Amniotic epithelial cell (primary cell): ENCODE data around the gene MAP3K10.

Experiments
- DNase-seq: peaks from one replicate; pipeline ENCODE4 v3.0.0-alpha.2; 2010; ENCODE audit warnings: low read depth

The MAP3K10 gene

DNA sequence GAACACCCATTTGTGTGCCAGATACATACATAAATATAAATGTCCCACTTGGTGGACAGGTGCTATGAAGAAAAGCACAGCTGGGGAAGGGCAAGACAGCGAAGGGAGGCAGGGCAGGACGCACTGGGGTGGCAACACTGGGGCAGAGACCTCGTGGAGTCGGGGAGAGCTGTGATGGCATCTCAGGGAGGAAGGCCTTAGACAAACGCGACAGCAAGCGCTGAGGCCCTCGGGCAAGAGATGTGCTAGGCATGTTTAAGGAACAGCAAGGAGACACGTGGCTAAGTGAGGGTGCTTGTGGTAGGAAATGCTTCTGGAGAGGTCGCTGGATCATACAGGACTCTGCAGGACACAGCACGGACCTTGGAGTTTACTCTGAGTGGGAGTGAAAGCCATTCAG, 58.6 kb downstream of the MAP3K10 start:
- no peak for DNase-seq

DNA sequence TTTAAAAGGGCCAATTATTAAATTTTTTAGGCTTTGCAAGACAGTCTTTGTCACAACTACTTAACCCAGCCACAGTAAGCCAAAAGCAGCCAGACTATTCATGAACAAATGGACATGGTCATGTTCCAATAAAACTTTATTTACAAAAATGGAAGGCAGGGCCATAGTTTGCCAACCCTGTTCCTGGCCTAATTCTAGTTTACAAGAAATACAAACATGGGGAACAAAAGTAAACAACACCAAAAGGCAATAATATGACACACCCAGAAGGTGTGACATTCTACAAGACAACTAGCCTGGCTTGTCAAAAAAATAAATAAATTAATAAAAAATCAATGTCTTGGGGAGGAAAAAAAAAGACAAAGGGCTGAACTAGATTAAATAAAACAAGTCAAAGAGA, 60.0 kb downstream of the MAP3K10 start:
- DNase-seq, result no peak

DNA sequence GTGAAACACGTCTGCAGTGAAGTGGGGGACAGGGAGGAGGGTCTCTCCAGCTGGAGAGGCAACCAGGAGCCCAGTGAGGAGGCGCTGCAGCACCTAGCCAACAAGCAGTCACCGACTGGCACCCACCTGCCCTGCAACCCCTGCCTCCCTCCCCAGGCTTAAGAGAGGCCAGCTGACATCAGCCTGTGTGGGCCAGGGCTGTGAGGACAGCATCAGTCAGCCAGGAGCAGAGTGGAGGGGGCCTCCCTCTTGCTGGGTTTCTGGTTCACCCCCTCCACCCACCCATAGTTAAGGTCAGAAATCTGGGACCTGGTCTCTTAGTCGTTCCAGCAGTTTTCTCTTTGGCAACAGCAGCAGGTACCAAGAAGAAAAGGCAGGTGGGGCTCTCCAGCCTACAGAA, 60.8 kb downstream of the MAP3K10 start:
- DNase-seq, result no peak

DNA sequence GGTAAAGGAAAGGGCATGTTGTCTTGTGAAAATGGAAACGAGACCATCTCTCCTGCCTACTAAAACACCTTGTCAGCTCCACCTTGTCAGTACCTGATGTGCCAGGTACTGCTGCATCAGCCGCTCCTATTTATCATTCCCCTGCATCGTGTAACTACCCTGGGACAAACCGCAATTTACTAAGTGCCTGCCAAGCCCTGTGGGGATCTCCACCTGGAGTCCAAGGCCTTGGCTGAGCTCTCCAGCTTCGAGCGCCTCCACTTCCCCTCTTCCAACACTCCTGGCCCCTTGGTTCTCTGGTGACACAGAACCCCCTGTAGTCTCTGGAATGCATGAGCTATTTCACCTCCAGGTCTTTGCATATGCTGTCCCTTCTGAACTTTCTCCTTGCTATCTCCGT, 61.2 kb downstream of the MAP3K10 start:
- DNase-seq, result no peak

DNA sequence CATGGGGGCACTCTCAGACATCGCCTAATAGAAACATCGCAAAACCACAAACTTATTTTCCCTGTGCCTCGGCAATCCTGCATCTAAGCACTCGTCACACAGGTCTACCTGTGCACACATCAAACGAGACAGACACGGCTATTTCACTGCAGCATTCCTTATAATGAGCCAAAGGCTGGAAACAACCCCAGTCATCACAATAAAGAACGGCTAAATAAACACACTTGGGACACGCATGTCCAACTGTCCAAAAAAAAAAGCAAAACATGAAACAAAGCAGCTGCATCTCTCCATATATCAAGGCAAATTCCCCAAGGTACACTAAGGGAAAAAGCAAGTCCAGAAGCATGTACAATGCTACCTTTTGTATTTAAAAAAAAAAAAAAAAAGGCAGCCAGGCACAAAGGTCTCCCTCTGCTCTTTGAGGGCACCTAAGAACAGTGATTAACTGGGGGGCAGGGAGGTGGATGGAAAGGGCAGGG, 62.4 kb downstream of the MAP3K10 start:
- DNase-seq, result no peak

DNA sequence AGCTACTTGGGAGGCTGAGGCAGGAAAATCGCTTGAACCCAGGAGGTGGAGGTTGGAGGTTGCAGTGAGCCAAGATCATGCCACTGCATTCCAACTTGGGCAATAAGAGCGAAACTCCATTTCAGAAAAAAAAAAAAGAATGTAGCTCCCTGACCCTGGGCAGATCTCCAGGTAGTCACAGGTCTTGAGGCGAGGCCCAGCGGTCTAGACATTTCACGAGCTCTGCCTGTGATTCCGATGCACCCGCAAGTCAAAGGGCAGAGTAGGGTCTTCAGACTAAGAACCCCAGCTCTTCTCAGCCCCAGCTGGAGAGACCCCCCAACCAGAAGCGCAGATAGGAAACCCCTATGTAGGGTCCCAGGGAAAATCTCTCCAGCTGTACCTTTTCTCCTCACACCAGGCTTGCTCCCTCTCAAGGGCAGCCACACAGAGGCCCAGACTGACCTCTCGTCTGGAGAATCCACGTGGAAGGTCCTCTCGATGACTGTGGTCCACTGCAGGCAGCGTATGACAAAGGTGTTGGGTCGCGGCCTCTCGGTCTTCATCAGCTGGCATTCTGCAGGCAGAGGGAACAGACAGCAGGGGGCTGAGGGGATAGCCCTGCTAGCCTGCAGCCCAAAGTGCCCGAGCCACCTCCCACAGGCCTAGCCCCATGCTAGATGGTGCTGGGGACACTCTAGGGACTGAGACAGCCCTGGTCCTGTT, 63.6 kb downstream of the MAP3K10 start:
- no peak for DNase-seq

DNA sequence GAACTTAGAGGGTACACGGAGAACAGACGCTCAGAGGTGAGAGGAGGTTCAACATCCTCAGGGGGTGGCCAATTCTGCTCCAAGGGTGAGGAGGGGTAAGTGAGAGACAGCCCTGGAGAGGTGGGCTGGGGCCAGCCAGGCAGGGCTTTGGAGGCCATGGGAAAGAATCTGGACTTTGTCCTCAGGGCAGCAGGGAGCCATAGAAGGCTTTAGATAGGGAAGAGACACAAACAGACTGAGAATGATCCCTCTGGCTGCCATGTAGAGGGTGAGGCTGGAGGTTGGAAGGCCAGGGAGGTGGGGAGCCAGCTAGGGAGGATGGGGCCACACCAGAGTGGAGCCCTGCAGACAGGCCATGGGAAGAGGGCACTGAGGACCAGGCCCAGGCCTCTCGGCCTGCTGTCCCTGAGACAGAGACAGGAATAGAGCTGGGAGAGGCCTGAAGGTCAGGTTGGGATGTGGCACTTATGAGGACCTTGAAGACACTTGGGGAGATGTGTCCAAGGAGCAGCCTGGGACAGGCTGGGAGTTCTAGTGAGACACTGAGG, 64.5 kb downstream of the MAP3K10 start:
- DNase-seq, result no peak

DNA sequence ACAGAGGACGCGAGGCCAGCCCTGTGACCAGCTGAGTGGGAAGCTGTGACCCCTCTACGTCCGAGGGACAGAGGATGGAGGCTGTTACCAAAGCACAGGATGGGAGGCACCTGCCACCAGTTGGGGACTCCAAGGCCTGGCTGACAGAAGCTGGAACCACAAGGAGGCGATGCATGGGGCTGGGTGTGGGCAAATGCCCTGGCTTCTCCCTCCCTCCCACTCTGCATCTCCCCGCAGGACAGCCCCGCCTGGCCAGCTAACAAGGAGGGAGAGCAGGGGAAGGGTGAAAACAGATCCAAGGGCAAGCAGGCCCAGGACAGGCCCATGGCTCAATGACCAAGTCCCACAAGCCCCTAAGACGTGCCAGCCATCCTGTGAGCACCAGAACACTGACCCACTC, 65.3 kb downstream of the MAP3K10 start:
- no peak for DNase-seq

DNA sequence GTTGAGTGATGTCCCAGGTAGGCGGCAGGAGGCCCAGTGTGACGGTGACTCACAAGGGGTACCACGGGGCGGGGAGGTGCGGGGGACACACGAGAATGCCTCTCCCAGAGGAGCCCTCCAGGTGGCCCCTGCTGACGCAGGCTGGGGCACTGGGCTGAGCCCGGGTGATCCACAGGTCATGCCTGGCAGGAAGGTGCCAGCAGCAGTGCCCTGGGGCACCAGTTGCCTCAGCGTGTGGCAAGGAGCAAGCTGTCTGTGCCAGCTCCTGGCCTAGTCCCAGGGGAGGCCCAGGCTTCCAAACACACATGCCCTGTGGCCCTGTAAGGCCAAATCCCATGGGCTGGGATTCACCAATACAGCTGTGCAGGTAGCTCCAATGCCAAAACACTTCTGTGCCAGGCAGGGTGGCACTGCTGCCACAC, 65.9 kb downstream of the MAP3K10 start:
- no peak for DNase-seq

DNA sequence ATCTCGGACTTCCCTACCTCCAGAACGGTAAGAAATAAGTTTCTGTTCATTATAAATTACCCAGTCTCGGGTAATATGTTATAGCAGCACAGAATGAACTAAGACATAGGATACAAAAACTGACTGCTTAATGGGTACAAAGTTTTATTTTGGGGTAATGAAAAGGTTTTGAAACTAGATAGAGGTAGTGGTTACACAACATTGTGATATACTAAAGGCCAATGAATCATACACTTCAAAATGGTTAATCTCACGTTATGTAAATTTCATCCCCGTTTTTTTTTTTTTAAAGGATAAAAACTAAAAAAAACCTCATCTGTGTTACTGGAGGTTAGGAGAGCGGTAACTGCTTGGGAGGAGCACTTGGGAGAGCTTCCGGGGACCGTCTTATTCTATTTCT, 70.4 kb downstream of the MAP3K10 start:
- DNase-seq, result peak; percentile 17

DNA sequence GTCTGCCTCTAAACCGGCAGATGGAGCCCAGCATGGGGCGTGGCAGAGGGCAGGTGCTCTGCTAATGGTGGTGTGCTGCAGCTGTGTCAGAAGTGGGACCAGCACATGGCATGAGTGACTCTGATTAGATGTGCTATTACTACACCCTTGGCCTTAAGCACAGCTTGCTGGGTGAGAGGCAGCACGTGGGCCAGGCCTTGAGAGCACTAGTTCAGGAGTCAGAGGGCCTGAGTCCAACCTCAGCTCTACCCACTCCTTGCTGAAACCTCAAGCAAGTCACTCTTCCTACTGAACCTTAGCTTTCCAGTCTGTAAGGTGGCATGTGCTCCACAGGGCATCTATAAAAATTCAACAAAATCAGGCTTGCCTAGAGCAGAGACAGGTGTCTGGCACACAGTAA, 71.2 kb downstream of the MAP3K10 start:
- DNase-seq, result no peak

DNA sequence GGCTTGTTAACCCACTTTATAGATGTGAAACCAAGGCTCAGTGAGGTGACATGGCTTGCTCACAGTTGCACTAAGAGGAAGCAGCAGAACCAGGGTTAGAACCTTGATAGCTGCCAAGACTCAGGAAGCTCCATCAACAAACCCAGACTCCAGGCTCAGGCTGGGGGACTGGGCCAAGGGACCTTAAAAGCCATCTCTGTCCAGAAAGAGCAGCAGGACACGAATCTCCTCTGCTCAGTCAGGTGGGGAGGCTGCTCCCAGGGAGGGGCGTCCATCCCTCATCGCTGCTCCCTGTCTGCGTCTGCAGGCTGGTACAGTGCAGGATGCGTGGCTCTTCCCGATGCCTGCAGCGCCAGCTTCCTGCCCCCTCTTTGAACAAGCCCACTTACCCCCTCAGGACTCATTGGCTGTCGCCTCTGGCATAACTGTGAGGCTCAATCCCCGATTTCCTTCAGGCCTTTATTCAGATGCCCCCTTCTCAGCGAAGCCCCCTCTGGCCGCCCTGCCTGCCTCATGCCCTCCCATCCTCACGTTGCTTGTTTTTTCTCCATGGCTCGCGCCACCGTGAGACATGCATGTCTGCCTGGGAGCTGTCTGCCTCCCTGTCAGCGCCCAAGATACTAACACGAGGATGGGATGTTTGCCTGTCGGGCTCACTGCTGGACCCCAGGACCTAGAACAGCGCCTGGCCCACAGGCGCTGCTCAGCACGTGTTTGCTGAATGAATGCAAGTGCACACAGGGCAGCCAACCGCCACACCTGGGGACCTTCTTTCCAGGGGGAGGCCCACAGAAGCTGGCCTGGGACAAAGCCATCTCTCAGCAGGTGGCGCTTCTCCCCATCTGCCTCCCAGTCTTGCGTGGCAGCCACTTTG, 72.5 kb downstream of the MAP3K10 start:
- DNase-seq, result no peak

DNA sequence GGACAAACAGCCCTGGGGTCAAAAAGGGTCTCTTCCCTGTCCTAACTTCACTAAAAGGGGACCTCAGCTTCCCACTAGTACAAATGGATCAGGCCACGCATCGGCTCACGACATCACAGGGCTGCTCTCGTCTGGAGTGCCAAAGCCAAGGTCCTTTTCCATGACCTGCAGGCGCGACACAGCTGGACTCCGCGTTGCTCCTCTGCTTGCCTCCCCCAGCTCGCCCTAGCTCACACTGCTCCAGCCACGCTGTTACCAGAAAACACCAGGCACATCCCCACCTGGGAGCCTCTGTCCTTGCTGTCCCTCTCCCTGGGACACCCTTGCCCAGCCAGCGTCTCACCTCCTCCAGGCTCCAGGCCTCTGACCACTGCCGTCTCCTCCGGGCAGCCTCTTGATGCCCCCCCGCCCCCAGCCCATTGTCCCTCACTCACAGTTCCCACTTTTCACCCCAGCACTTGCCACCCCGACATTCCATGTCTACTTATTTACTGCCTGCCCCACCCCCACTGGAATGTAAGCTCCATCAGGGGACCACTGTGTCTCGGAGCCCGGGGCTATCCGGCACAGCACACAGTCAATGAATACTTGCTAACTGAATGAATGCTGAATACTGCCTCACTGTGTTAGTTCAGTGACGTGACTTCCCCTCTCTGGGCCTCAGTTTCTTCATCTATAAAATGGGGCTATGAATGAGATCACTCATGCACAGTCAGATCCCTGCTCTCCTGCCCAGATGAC, 73.3 kb downstream of the MAP3K10 start:
- no peak for DNase-seq
